Stimulated activated CD8-positive, alpha-beta memory T cell treated with anti-CD3 and anti-CD28 coated beads, Interleukin-12 subunit alpha, Interleukin-12 subunit beta, amount 100 ng/mL, for 1 hour (primary cell): ENCODE measurements around the gene GVQW3.

Experiments used
- DNase-seq: peaks from one replicate; pipeline ENCODE4 v3.0.0-alpha.2; 2020; ENCODE audit warnings: low read depth

GVQW3 gene

GRCh38 chr11:76380977-76381719, at the start of gene GVQW3, which contains the start of gene THAP12:
Gene GVQW3, plus strand, starts transcription at chr11:76381323. Its CDS starts 506 bp downstream, at chr11:76381829.
Gene THAP12, minus strand, starts transcription at chr11:76381132. Its CDS starts 296 bp downstream, at chr11:76380836.
- DNase-seq: peak; percentile 94

GRCh38 chr11:76334826-76335389, 46.2 kb upstream of the GVQW3 start:
- DNase-seq: no peak

GRCh38 chr11:76335842-76336241, 45.3 kb upstream of the GVQW3 start:
- DNase-seq: no peak

GRCh38 chr11:76336597-76336996, 44.5 kb upstream of the GVQW3 start:
- DNase-seq: no peak

GRCh38 chr11:76337469-76337868, 43.7 kb upstream of the GVQW3 start:
- DNase-seq: no peak

GRCh38 chr11:76337923-76338322, 43.2 kb upstream of the GVQW3 start:
- DNase-seq: no peak

- DNase-seq: no peak
Observed at GRCh38 chr11:76339221-76339620, 41.9 kb upstream of the GVQW3 start.

- no peak for DNase-seq
Observed at GRCh38 chr11:76347466-76347865, 33.7 kb upstream of the GVQW3 start.

GRCh38 chr11:76348348-76348747, 32.8 kb upstream of the GVQW3 start:
- no peak for DNase-seq

GRCh38 chr11:76355172-76355571, 26.0 kb upstream of the GVQW3 start:
- no peak for DNase-seq

- no peak for DNase-seq
Observed at GRCh38 chr11:76361374-76361773, 19.7 kb upstream of the GVQW3 start.

GRCh38 chr11:76361776-76362175, 19.3 kb upstream of the GVQW3 start:
- DNase-seq: no peak

- DNase-seq: no peak
Observed at GRCh38 chr11:76362716-76363115, 18.4 kb upstream of the GVQW3 start.

- no peak for DNase-seq
Observed at GRCh38 chr11:76365038-76365679, 16.0 kb upstream of the GVQW3 start.

GRCh38 chr11:76368490-76368889, 12.6 kb upstream of the GVQW3 start:
- DNase-seq: no peak

- no peak for DNase-seq
Observed at GRCh38 chr11:76369406-76369805, 11.7 kb upstream of the GVQW3 start.

- DNase-seq: no peak
Observed at GRCh38 chr11:76371170-76371569, 10.0 kb upstream of the GVQW3 start.

- DNase-seq: no peak
Observed at GRCh38 chr11:76376746-76377558, 4.2 kb upstream of the GVQW3 start.

GRCh38 chr11:76379807-76380158, 1.3 kb upstream of the GVQW3 start:
- DNase-seq: no peak

GRCh38 chr11:76380159-76380976, 755 bp upstream of the GVQW3 start:
- DNase-seq: peak; percentile 14

GRCh38 chr11:76382209-76382608, 1.1 kb downstream of the GVQW3 start:
- no peak for DNase-seq

GRCh38 chr11:76385903-76386302, 4.8 kb downstream of the GVQW3 start:
- no peak for DNase-seq
